Spleen (tissue), 11 donors: ENCODE measurements around the gene NME3. TPM values are rescaled to one million over a fixed set of nuclear protein-coding genes. Genes with fewer than 3 reads are reported as not detected.

Experiments
- DNase-seq: peaks from one replicate; pipeline ENCODE4 v3.0.0-alpha.2; 2020
- H3K27ac ChIP-seq, 8 donors: fragments of 200-600 bp; sonication (generic) in 7 of 8; 1 replicate in 4 of 8; 2 replicates in 4 of 8; pipeline versions ENCODE4 v1.5.0 to v1.8.0; 2016 to 2021; ENCODE audit warnings: inconsistent platforms in 4 of 8, mild to moderate bottlenecking in 4 of 8, moderate library complexity in 1 of 8
- H3K27me3 ChIP-seq, 7 donors: fragments of 200-600 bp; sonication (generic) in 6 of 7; replicated peaks in 1 of 7; 1 replicate in 4 of 7; 2 replicates in 3 of 7; pipeline versions ENCODE4 v1.5.0 to v1.8.0; 2016 to 2021; ENCODE audit warnings: inconsistent platforms in 3 of 7, mild to moderate bottlenecking in 1 of 7
- H3K36me3 ChIP-seq, 6 donors: fragments of 200-600 bp; sonication (generic) in 5 of 6; 1 replicate in 4 of 6; 2 replicates in 2 of 6; pipeline versions ENCODE4 v1.5.0 to v1.8.0; 2016 to 2021; ENCODE audit warnings: inconsistent platforms in 2 of 6
- H3K4me1 ChIP-seq, 6 donors: fragments of 200-600 bp; sonication (generic) in 5 of 6; 1 replicate in 3 of 6; 2 replicates in 3 of 6; pipeline versions ENCODE4 v1.5.0 to v1.8.0; 2016 to 2021; ENCODE audit warnings: inconsistent platforms in 3 of 6
- H3K4me3 ChIP-seq, 8 donors: fragments of 200-600 bp; sonication (generic) in 7 of 8; 1 replicate in 4 of 8; 2 replicates in 4 of 8; pipeline versions ENCODE4 v1.5.0 to v1.8.0; 2016 to 2021; ENCODE audit warnings: inconsistent platforms in 4 of 8, mild to moderate bottlenecking in 4 of 8, moderate library complexity in 2 of 8
- H3K9me3 ChIP-seq, 8 donors: fragments of 200-600 bp; sonication (generic) in 7 of 8; 1 replicate in 4 of 8; 2 replicates in 4 of 8; pipeline versions ENCODE4 v1.5.0 to v1.8.0; 2016 to 2021; ENCODE audit warnings: inconsistent platforms in 4 of 8
- POLR2A ChIP-seq, 3 donors: fragments of 450-650 bp; IDR thresholded peaks; one replicate each; pipeline ENCODE4 v1.5.1; 2017; ENCODE audit warnings: antibody characterized with exemption in 3 of 3, mild to moderate bottlenecking in 1 of 3
- POLR2AphosphoS5 ChIP-seq, 3 donors: sonication (generic); formaldehyde crosslinking; IDR thresholded peaks; one replicate each; pipeline ENCODE4 v1.5.1; 2017; ENCODE audit warnings: antibody characterized with exemption in 3 of 3
- WGBS, 5 donors: extraction: QIAGEN DNeasy Blood & Tissue Kit in 3 of 5; methylation state at CpG; one replicate each; pipeline versions ENCODE4 v1.1.5 to v1.1.7; 2013 to 2018; 5-methylcytosine and 5-hydroxymethylcytosine counted together
- intact Hi-C: fragments of 100-400 bp; cut with DNase I; formaldehyde crosslinking; loops from one replicate; pipeline ENCODE4 v1.15.0; 2023; ENCODE audit warnings: low total_unique reads
- polyA plus RNA-seq, 3 donors: library from polyadenylated mRNA; stranded (reverse); fragments of 200-250 nt; gene quantifications; one replicate each; pipeline ENCODE4 v1.2.1, GENCODE V29; 2013
- total RNA-seq, 7 donors: library from RNA; depleted of rRNA in 3 of 7; stranded (reverse); fragments of >200 nt in 3 of 7; fragmentation: NEBNext Ultra II Directional in 4 of 7; extraction: Animal tissue kit (Norgen Biotek cat#: 25700) in 4 of 7; gene quantifications; one replicate each; pipeline versions ENCODE4 v1.1.0 to v1.2.1, GENCODE V29; 2016 to 2021
- TF ChIP-seq, protein P1 (sequence below), 11 experiments: fragments of 200-600 bp in 7 of 11; fragments of 450-650 bp in 4 of 11; sonication (generic) in 4 of 11; IDR thresholded peaks in 8 of 11; conservative IDR thresholded peaks in 3 of 11; 1 replicate in 7 of 11; 2 replicates in 4 of 11; pipeline versions ENCODE4 v1.4.0 to v1.8.0; 2016 to 2021; ENCODE audit warnings: antibody characterized with exemption in 11 of 11, inconsistent platforms in 4 of 11, mild to moderate bottlenecking in 1 of 11
- donor health status: healthy with polysubstance abuse.
- donor health status: DM: no; HTN: no; CAD: no; lungs with moderate emphysema.
- donor health status: DM: no; HTN: no; CAD: no.
- donor health status: Bipolar disorder and iron deficiency.
- donor health status: healthy.
- donor health status: DM: no; HTN: no; CAD: no.
- donor health status: DM: yes; HTN: yes; CAD: no.

Gene NME3
- total and polyA plus RNA-seq, 10 donors = 51.0 to 283 (median 76.9) TPM

GRCh38 chr16:1780677-1781072, 9.3 kb upstream of the NME3 start:
- H3K36me3 ChIP-seq = peaks cover 0 to 66% (median 35%) of the 10 kb centered on the region in 6 donors

GRCh38 chr16:1779741-1780676, 8.7 kb upstream of the NME3 start:
- intact Hi-C loops = no loop called here
- peak overlapping the region in 1 of 8 donors; percentile 33 for H3K27ac ChIP-seq
- no peak for TF ChIP-seq POLR2A (IDR thresholded peaks at IDR 0.05)
- TF ChIP-seq POLR2AphosphoS5 (IDR thresholded peaks at IDR 0.05) = peak; percentile 38 to 73 (median 66)
- DNase-seq = peak; percentile 79
- no peak overlapping the region for H3K4me3 ChIP-seq
- H3K9me3 ChIP-seq = no peaks in the 10 kb centered on the region
- peaks cover 23 to 88% (median 44%) of the 10 kb centered on the region in 6 donors for H3K4me1 ChIP-seq
- no peaks in the 10 kb centered on the region for H3K27me3 ChIP-seq
- 81 to 91% (median 86%) methylated on average over 2 to 27 of the region's 27 CpGs for WGBS, 5 donors
- H3K36me3 ChIP-seq = peaks cover 0 to 66% (median 37%) of the 10 kb centered on the region in 6 donors

More at GRCh38 chr16:1780677-1781072, 9.3 kb upstream of the NME3 start:
- WGBS, 5 donors = 73 to 96% (median 83%) methylated on average over 6 of the region's 6 CpGs
- no peaks in the 10 kb centered on the region for H3K9me3 ChIP-seq
- intact Hi-C loops = no loop called here
- no peak overlapping the region for H3K27ac ChIP-seq
- H3K4me1 ChIP-seq = peaks cover 22 to 88% (median 45%) of the 10 kb centered on the region in 6 donors
- peak overlapping the region in 2 of 8 donors; percentile 86 to 100 for H3K4me3 ChIP-seq
- no peaks in the 10 kb centered on the region for H3K27me3 ChIP-seq
- no peak for DNase-seq
- no peak for TF ChIP-seq POLR2A (IDR thresholded peaks at IDR 0.05)

GRCh38 chr16:1779234-1779701, 7.9 kb upstream of the NME3 start:
- H3K4me1 ChIP-seq = peaks cover 29 to 88% (median 45%) of the 10 kb centered on the region in 6 donors
- H3K4me3 ChIP-seq = no peak overlapping the region
- no peak overlapping the region for H3K27ac ChIP-seq
- peak; percentile 71 for DNase-seq
- TF ChIP-seq POLR2A (IDR thresholded peaks at IDR 0.05) (no peak), POLR2AphosphoS5 (IDR thresholded peaks at IDR 0.05) (peak in 1 of 3 donors; percentile 0)
- TF ChIP-seq, protein P1, sequence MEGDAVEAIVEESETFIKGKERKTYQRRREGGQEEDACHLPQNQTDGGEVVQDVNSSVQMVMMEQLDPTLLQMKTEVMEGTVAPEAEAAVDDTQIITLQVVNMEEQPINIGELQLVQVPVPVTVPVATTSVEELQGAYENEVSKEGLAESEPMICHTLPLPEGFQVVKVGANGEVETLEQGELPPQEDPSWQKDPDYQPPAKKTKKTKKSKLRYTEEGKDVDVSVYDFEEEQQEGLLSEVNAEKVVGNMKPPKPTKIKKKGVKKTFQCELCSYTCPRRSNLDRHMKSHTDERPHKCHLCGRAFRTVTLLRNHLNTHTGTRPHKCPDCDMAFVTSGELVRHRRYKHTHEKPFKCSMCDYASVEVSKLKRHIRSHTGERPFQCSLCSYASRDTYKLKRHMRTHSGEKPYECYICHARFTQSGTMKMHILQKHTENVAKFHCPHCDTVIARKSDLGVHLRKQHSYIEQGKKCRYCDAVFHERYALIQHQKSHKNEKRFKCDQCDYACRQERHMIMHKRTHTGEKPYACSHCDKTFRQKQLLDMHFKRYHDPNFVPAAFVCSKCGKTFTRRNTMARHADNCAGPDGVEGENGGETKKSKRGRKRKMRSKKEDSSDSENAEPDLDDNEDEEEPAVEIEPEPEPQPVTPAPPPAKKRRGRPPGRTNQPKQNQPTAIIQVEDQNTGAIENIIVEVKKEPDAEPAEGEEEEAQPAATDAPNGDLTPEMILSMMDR (IDR thresholded peaks at IDR 0.05 in 8 of 11, conservative IDR thresholded peaks at IDR 0.05 in 3 of 11) = no peak
- no peaks in the 10 kb centered on the region for H3K27me3 ChIP-seq
- no peaks in the 10 kb centered on the region for H3K9me3 ChIP-seq
- 85 to 92% (median 88%) methylated on average over 5 to 8 of the region's 8 CpGs for WGBS, 5 donors
- intact Hi-C loops = no loop called here
- H3K36me3 ChIP-seq = peaks cover 0 to 65% (median 36%) of the 10 kb centered on the region in 6 donors

- intact Hi-C loops = no loop called here
- H3K4me3 ChIP-seq = no peak overlapping the region
- H3K4me1 ChIP-seq = peaks cover 29 to 88% (median 44%) of the 10 kb centered on the region in 6 donors
- H3K36me3 ChIP-seq = peaks cover 0 to 65% (median 36%) of the 10 kb centered on the region in 6 donors
- DNase-seq = peak; percentile 76
- H3K27me3 ChIP-seq = no peaks in the 10 kb centered on the region
- no peak overlapping the region for H3K27ac ChIP-seq
- TF ChIP-seq POLR2AphosphoS5 (IDR thresholded peaks at IDR 0.05) (peak; percentile 5 to 53 (median 28)), POLR2A (IDR thresholded peaks at IDR 0.05) (no peak)
- WGBS, 5 donors = 82 to 92% (median 88%) methylated on average over 21 to 34 of the region's 34 CpGs
- no peaks in the 10 kb centered on the region for H3K9me3 ChIP-seq
These were observed 7.1 kb upstream of the NME3 start for GRCh38 chr16:1778200-1779179.
